MCF 10A (cell line): Measurements from ENCODE around the gene LCLAT1. TPM values are rescaled to one million over a fixed set of nuclear protein-coding genes. Genes with fewer than 3 reads are reported as not detected.

ENCODE experiments used
- BruUV-seq: library from RNA; stranded (reverse); fragments of 400-500 nt; replicated peaks from 2 replicates; lab custom pipeline; 2021; lab: Mats Ljungman, UMichigan
- CTCF ChIA-PET: fragments of 300-600 bp; sonication (Branson Sonifier 250); formaldehyde crosslinking; extraction: SDS; loops from one replicate; lab custom pipeline; 2021; ENCODE audit warnings: antibody characterized with exemption, inconsistent platforms; lab: Yijun Ruan, JAX
- POLR2A ChIA-PET: fragments of 300-600, 350-650 bp; sonication (Branson Sonifier 250); formaldehyde crosslinking; extraction: SDS; loops from one replicate; lab custom pipeline; 2020; ENCODE audit warnings: antibody characterized with exemption, inconsistent platforms; lab: Yijun Ruan, JAX
- DNase-seq: peaks from one replicate; pipeline ENCODE4 v3.0.0-alpha.2; 2018; ENCODE audit not compliant: unreplicated experiment
- H3K27ac Mint-ChIP-seq: one replicate; pipeline ENCODE4 v1.8.0; 2022; ENCODE audit warnings: mild to moderate bottlenecking, low read depth, mixed read lengths; ENCODE audit not compliant: unreplicated experiment
- H3K27me3 Mint-ChIP-seq: one replicate; pipeline ENCODE4 v1.8.0; 2022; ENCODE audit warnings: mixed read lengths; ENCODE audit not compliant: insufficient read depth, unreplicated experiment
- H3K36me3 Mint-ChIP-seq: one replicate; pipeline ENCODE4 v1.8.0; 2022; ENCODE audit warnings: mild to moderate bottlenecking, moderate library complexity, mixed read lengths; ENCODE audit not compliant: insufficient read depth, unreplicated experiment
- H3K4me1 Mint-ChIP-seq: one replicate; pipeline ENCODE4 v1.8.0; 2022; ENCODE audit warnings: mixed read lengths; ENCODE audit not compliant: insufficient read depth, unreplicated experiment
- H3K4me3 Mint-ChIP-seq: one replicate; pipeline ENCODE4 v1.8.0; 2022; ENCODE audit warnings: mild to moderate bottlenecking, moderate library complexity, mixed read lengths; ENCODE audit not compliant: unreplicated experiment
- H3K9me3 Mint-ChIP-seq: one replicate; pipeline ENCODE4 v1.8.0; 2022; ENCODE audit warnings: mixed read lengths; ENCODE audit not compliant: unreplicated experiment
- intact Hi-C: fragments of 100-400 bp; cut with micrococcal nuclease; formaldehyde crosslinking; loops from 2 replicates; pipeline ENCODE4 v1.14.1; 2022
- total RNA-seq: library from RNA; stranded (reverse); gene quantifications from 2 replicates; pipeline ENCODE4 v1.2.3, GENCODE V29; 2022
- TF ChIP-seq, protein P1 (sequence below): fragments of 200-600 bp; IDR thresholded peaks from one replicate; pipeline ENCODE4 v1.8.0; 2022; ENCODE audit warnings: antibody characterized with exemption, mild to moderate bottlenecking; ENCODE audit not compliant: unreplicated experiment

The LCLAT1 gene
- total RNA-seq, 1 experiment from 2014 or later = 27.5 TPM

DNA sequence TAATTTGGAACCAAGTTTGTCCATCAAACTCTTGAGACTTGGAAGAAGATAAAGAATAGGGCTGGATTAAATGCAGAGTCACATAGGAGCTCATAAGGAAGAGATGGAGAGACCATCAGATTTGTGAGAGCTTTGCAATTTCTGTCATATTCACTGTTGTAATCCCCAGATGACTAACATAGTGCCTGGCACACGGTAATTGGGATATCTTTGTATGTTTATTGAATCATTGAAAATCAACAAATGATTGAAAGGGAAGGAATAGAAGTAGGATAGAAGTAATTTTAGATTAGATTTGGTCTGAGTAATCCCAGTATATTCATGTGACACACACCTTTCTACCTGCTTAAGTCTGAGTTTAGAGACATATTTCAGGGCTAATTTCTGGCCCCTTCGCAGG is 75.4 kb downstream of the LCLAT1 start:
- no peak for DNase-seq
- POLR2A ChIA-PET = interaction anchor here (0.5 kb wide), 1 partner anchor 286 kb away, joined by 4 read pairs; no protein-coding TSS in a partner anchor
- TF ChIP-seq, protein P1, sequence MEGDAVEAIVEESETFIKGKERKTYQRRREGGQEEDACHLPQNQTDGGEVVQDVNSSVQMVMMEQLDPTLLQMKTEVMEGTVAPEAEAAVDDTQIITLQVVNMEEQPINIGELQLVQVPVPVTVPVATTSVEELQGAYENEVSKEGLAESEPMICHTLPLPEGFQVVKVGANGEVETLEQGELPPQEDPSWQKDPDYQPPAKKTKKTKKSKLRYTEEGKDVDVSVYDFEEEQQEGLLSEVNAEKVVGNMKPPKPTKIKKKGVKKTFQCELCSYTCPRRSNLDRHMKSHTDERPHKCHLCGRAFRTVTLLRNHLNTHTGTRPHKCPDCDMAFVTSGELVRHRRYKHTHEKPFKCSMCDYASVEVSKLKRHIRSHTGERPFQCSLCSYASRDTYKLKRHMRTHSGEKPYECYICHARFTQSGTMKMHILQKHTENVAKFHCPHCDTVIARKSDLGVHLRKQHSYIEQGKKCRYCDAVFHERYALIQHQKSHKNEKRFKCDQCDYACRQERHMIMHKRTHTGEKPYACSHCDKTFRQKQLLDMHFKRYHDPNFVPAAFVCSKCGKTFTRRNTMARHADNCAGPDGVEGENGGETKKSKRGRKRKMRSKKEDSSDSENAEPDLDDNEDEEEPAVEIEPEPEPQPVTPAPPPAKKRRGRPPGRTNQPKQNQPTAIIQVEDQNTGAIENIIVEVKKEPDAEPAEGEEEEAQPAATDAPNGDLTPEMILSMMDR = no peak
- Mint-ChIP-seq H3K27ac (no peak overlapping the region), H3K4me3 (no peak overlapping the region), H3K27me3 (no peaks in the 10 kb centered on the region), H3K36me3 (peaks cover 8% of the 10 kb centered on the region), H3K9me3 (peaks cover 5% of the 10 kb centered on the region), H3K4me1 (no peaks in the 10 kb centered on the region)
- BruUV-seq = no TSS peak
- intact Hi-C loops = no loop called here
- CTCF ChIA-PET = interaction anchor here (0.6 to 1.4 kb wide), 4 partner anchors 31 to 185 kb away, joined by 3 to 4 read pairs (median 4); no protein-coding TSS in a partner anchor

DNA sequence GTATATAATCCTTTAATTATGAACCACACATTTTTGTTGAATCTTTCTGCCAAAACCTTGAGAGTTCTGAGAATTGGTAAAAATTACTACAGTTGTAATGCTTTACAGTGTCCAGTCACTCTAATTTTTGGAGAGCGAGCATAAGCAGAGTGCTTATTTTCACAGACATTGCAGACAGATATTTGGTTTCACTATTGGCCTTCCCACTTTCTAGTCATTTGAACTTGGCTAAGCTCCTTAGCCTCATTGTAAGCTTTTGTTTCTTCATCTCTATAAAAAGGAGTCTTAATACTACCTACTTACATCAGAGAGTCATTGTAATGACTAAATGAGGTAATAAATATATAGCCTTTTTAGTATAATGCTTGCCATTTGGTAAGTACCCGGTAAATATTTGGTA is 80.4 kb downstream of the LCLAT1 start:
- TF ChIP-seq, protein P1 = no peak
- Mint-ChIP-seq H3K27me3 (no peaks in the 10 kb centered on the region), H3K4me1 (no peaks in the 10 kb centered on the region), H3K4me3 (no peak overlapping the region), H3K9me3 (no peaks in the 10 kb centered on the region), H3K27ac (no peak overlapping the region), H3K36me3 (peaks cover 6% of the 10 kb centered on the region)
- intact Hi-C loops = no loop called here
- POLR2A ChIA-PET = no interaction called here
- CTCF ChIA-PET = interaction anchor here (0.6 to 1.0 kb wide), 2 partner anchors 11 to 190 kb away, joined by 3 to 4 read pairs; no protein-coding TSS in a partner anchor
- DNase-seq = no peak
- BruUV-seq = no TSS peak

DNA sequence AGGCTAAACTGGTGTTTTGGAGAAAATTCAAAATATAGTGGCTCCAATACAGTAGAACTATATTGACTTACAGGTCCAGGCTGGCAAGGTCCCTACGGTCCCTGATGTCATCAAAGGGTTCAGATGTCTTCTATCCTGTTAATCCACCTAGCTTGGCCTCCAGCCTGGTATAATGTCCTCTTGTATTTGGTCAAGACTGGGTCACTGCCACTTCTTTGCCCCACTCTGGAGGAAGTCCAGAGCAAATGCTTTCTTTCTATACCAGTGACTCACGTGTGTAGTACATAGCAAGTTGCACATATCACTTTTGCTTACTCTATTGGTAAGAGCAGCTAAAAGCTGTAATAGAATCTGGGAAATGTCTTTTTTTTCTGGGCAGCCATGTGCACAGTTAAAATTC is 80.8 kb downstream of the LCLAT1 start:
- POLR2A ChIA-PET = no interaction called here
- intact Hi-C loops = no loop called here

DNA sequence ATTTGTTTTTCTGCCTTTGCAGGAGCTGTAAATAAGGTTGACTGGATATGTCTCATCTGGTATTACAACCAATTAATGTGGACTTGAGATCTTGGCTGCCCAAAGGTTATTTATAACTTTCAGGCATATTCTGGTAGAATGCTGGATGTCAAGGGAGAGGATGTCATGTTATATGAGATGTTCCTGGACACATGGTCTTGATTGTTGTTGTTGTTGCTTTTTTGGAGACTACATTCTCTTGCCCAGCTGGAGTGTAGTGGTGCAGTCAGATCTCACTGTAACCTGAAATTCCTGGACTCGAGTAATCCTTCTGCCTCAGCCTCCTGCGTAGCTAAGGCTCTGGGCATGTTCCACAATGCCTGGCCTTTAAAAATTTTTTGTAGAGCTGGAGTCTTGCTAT is 83.3 kb downstream of the LCLAT1 start:
- peaks cover 20% of the 10 kb centered on the region for H3K36me3 Mint-ChIP-seq
- POLR2A ChIA-PET = interaction anchor here (0.6 kb wide), 1 partner anchor 131 kb away, joined by 3 read pairs; no protein-coding TSS in a partner anchor
- DNase-seq = no peak
- CTCF ChIA-PET = no interaction called here
- H3K4me1 Mint-ChIP-seq = no peaks in the 10 kb centered on the region
- H3K27me3 Mint-ChIP-seq = no peaks in the 10 kb centered on the region
- H3K27ac Mint-ChIP-seq = no peak overlapping the region
- TF ChIP-seq, protein P1 = no peak
- no TSS peak for BruUV-seq
- intact Hi-C loops = no loop called here
- H3K9me3 Mint-ChIP-seq = no peaks in the 10 kb centered on the region
- H3K4me3 Mint-ChIP-seq = no peak overlapping the region

More for the DNA sequence above, 80.8 kb downstream of the LCLAT1 start:
- Mint-ChIP-seq H3K27ac (no peak overlapping the region), H3K4me1 (no peaks in the 10 kb centered on the region), H3K4me3 (no peak overlapping the region), H3K27me3 (no peaks in the 10 kb centered on the region), H3K9me3 (no peaks in the 10 kb centered on the region), H3K36me3 (peaks cover 6% of the 10 kb centered on the region)
- no TSS peak for BruUV-seq
- no peak for DNase-seq
- TF ChIP-seq, protein P1 = no peak
- CTCF ChIA-PET = interaction anchor here (1.0 to 1.4 kb wide), 2 partner anchors 11 to 320 kb away, joined by 4 read pairs; no protein-coding TSS in a partner anchor
